ENCODE results near the gene ATP8B3.

- TF ChIP-seq CTCF (IDR thresholded peaks at IDR 0.05) = no peak
- no peak for TF ChIP-seq POLR2A (IDR thresholded peaks at IDR 0.05)
Measured at GRCh38 chr19:1763648-1764639, 48.1 kb downstream of the ATP8B3 start.

Data from Peyer's patch (tissue), 4 donors.